ENCODE results near the gene NDUFC2. TPM values are rescaled to one million over a fixed set of nuclear protein-coding genes. Genes with fewer than 3 reads are reported as not detected.

Gene NDUFC2
- total and polyA plus RNA-seq, 2 experiments from 2014 or later = 122 to 711 TPM

DNA sequence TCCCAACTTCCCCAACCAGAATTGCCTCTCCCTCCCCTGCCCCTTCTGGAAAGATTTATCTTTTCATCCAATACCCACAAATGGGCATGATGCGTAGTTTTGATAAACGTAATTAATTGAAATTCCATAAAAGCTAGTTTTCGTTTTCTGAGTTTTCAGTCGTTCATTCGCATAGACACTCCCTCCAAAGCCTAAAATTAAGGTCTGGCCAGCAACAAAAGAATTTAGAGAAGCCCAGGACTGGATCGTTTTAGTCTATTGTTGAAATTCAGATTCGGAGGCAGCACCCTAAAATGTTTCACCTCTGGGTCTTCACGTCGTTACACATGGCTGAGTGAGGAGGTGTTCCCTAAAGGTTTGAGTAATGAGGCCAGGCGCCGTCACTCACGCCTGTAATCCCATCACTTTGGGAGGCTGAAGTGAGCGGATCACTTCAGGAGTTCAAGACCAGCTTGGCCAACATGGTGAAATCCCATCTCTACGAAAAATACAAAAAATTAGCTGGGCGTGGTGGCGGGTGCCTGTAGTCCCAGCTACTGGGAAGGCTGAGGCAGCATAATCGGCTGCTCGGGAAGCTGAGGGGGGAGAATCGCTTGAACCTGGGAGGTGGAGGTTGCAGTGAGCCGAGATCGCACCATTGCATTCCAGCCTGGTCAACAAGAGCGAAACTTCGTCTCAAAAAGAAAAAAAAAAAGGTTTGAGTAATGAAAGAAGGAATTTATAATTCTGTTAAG, 589 bp upstream of the NDUFC2 start:
- Histone ChIP-seq H4K20me1 (replicated peaks; ENCODE audit: insufficient read depth) (peaks cover 24% of the 10 kb centered on the region), H3F3A (replicated peaks; ENCODE audit: low read depth) (0 out of 2 replicates have a peak, but pooled peaks cover 8% of the 10 kb centered on the region), H3K4me2 (peak overlapping the region; percentile 100), H3K27me3 (ENCODE audit: insufficient read depth) (no peaks in the 10 kb centered on the region), H3K36me3 (ENCODE audit: insufficient read depth) (no peaks in the 10 kb centered on the region), H3K9me2 (ENCODE audit: insufficient read depth) (0 out of 2 replicates have a peak, but pooled peaks cover 4% of the 10 kb centered on the region), H3K79me2 (replicated peaks; ENCODE audit: insufficient read depth) (peaks cover 43% of the 10 kb centered on the region), H2AFZ (peak overlapping the region; percentile 92), H3K4me3 (peak overlapping the region; percentile 92), H3K27ac (ENCODE audit: low read depth) (peak overlapping the region; percentile 89), H3K4me1 (ENCODE audit: insufficient read depth) (peaks cover 3% of the 10 kb centered on the region; the same call in 1 of the 2 replicates)
- 0 out of 3 replicates have a peak, but pooled peaks cover 2% of the 10 kb centered on the region for H3K36me3 Mint-ChIP-seq (ENCODE audit: low read depth)
- ATAC-seq (no peak), DNase-seq (ENCODE audit: low spot score) (peak; percentile 8)
- H3K27me3 Mint-ChIP-seq (ENCODE audit: insufficient read depth, low read depth, poor library complexity) = no peaks in the 10 kb centered on the region
- H3K4me3 Mint-ChIP-seq = peak overlapping the region; percentile 92
- H3K9me3 Mint-ChIP-seq = no peaks in the 10 kb centered on the region
- H3K27ac Mint-ChIP-seq = peak overlapping the region; percentile 91
- TF ChIP-seq, protein P1, sequence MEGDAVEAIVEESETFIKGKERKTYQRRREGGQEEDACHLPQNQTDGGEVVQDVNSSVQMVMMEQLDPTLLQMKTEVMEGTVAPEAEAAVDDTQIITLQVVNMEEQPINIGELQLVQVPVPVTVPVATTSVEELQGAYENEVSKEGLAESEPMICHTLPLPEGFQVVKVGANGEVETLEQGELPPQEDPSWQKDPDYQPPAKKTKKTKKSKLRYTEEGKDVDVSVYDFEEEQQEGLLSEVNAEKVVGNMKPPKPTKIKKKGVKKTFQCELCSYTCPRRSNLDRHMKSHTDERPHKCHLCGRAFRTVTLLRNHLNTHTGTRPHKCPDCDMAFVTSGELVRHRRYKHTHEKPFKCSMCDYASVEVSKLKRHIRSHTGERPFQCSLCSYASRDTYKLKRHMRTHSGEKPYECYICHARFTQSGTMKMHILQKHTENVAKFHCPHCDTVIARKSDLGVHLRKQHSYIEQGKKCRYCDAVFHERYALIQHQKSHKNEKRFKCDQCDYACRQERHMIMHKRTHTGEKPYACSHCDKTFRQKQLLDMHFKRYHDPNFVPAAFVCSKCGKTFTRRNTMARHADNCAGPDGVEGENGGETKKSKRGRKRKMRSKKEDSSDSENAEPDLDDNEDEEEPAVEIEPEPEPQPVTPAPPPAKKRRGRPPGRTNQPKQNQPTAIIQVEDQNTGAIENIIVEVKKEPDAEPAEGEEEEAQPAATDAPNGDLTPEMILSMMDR (conservative IDR thresholded peaks at IDR 0.05; ENCODE audit: low read depth in 2 of 2) = no peak
- TF ChIP-seq, protein P2, sequence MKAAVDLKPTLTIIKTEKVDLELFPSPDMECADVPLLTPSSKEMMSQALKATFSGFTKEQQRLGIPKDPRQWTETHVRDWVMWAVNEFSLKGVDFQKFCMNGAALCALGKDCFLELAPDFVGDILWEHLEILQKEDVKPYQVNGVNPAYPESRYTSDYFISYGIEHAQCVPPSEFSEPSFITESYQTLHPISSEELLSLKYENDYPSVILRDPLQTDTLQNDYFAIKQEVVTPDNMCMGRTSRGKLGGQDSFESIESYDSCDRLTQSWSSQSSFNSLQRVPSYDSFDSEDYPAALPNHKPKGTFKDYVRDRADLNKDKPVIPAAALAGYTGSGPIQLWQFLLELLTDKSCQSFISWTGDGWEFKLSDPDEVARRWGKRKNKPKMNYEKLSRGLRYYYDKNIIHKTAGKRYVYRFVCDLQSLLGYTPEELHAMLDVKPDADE (IDR thresholded peaks at IDR 0.05) = no peak
- TF ChIP-seq STAT1 (IDR thresholded peaks at IDR 0.05; ENCODE audit: unreplicated experiment) (no peak), EZH2 (IDR thresholded peaks at IDR 0.05; ENCODE audit: low read depth, unreplicated experiment) (no peak), NANOG (IDR thresholded peaks at IDR 0.05; ENCODE audit: borderline replicate concordance) (no peak), ZNF331 (CRISPR knock-in tag; IDR thresholded peaks at IDR 0.05; ENCODE audit: low read depth) (no peak), JUNB (IDR thresholded peaks at IDR 0.05; ENCODE audit: unreplicated experiment) (no peak), EZH2phosphoT487 (IDR thresholded peaks at IDR 0.05; ENCODE audit: unreplicated experiment) (no peak), POLR2AphosphoS5 (IDR thresholded peaks at IDR 0.05; ENCODE audit: low read depth) (no peak), CREB1 (CRISPR knock-in tag; IDR thresholded peaks at IDR 0.05; ENCODE audit: low read depth) (no peak), ZNF114 (CRISPR knock-in tag; IDR thresholded peaks at IDR 0.05) (no peak)
- TF ChIP-seq, protein P3, sequence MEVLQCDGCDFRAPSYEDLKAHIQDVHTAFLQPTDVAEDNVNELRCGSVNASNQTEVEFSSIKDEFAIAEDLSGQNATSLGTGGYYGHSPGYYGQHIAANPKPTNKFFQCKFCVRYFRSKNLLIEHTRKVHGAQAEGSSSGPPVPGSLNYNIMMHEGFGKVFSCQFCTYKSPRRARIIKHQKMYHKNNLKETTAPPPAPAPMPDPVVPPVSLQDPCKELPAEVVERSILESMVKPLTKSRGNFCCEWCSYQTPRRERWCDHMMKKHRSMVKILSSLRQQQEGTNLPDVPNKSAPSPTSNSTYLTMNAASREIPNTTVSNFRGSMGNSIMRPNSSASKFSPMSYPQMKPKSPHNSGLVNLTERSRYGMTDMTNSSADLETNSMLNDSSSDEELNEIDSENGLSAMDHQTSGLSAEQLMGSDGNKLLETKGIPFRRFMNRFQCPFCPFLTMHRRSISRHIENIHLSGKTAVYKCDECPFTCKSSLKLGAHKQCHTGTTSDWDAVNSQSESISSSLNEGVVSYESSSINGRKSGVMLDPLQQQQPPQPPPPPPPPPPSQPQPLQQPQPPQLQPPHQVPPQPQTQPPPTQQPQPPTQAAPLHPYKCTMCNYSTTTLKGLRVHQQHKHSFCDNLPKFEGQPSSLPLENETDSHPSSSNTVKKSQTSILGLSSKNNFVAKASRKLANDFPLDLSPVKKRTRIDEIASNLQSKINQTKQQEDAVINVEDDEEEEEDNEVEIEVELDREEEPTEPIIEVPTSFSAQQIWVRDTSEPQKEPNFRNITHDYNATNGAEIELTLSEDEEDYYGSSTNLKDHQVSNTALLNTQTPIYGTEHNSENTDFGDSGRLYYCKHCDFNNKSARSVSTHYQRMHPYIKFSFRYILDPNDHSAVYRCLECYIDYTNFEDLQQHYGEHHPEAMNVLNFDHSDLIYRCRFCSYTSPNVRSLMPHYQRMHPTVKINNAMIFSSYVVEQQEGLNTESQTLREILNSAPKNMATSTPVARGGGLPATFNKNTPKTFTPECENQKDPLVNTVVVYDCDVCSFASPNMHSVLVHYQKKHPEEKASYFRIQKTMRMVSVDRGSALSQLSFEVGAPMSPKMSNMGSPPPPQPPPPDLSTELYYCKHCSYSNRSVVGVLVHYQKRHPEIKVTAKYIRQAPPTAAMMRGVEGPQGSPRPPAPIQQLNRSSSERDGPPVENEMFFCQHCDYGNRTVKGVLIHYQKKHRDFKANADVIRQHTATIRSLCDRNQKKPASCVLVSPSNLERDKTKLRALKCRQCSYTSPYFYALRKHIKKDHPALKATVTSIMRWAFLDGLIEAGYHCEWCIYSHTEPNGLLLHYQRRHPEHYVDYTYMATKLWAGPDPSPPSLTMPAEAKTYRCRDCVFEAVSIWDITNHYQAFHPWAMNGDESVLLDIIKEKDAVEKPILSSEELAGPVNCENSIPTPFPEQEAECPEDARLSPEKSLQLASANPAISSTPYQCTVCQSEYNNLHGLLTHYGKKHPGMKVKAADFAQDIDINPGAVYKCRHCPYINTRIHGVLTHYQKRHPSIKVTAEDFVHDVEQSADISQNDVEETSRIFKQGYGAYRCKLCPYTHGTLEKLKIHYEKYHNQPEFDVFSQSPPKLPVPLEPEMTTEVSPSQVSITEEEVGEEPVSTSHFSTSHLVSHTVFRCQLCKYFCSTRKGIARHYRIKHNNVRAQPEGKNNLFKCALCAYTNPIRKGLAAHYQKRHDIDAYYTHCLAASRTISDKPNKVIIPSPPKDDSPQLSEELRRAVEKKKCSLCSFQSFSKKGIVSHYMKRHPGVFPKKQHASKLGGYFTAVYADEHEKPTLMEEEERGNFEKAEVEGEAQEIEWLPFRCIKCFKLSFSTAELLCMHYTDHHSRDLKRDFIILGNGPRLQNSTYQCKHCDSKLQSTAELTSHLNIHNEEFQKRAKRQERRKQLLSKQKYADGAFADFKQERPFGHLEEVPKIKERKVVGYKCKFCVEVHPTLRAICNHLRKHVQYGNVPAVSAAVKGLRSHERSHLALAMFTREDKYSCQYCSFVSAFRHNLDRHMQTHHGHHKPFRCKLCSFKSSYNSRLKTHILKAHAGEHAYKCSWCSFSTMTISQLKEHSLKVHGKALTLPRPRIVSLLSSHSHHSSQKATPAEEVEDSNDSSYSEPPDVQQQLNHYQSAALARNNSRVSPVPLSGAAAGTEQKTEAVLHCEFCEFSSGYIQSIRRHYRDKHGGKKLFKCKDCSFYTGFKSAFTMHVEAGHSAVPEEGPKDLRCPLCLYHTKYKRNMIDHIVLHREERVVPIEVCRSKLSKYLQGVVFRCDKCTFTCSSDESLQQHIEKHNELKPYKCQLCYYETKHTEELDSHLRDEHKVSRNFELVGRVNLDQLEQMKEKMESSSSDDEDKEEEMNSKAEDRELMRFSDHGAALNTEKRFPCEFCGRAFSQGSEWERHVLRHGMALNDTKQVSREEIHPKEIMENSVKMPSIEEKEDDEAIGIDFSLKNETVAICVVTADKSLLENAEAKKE (CRISPR knock-in tag; IDR thresholded peaks at IDR 0.05) = no peak
- TF ChIP-seq, protein P4, sequence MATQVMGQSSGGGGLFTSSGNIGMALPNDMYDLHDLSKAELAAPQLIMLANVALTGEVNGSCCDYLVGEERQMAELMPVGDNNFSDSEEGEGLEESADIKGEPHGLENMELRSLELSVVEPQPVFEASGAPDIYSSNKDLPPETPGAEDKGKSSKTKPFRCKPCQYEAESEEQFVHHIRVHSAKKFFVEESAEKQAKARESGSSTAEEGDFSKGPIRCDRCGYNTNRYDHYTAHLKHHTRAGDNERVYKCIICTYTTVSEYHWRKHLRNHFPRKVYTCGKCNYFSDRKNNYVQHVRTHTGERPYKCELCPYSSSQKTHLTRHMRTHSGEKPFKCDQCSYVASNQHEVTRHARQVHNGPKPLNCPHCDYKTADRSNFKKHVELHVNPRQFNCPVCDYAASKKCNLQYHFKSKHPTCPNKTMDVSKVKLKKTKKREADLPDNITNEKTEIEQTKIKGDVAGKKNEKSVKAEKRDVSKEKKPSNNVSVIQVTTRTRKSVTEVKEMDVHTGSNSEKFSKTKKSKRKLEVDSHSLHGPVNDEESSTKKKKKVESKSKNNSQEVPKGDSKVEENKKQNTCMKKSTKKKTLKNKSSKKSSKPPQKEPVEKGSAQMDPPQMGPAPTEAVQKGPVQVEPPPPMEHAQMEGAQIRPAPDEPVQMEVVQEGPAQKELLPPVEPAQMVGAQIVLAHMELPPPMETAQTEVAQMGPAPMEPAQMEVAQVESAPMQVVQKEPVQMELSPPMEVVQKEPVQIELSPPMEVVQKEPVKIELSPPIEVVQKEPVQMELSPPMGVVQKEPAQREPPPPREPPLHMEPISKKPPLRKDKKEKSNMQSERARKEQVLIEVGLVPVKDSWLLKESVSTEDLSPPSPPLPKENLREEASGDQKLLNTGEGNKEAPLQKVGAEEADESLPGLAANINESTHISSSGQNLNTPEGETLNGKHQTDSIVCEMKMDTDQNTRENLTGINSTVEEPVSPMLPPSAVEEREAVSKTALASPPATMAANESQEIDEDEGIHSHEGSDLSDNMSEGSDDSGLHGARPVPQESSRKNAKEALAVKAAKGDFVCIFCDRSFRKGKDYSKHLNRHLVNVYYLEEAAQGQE (IDR thresholded peaks at IDR 0.05; ENCODE audit: unreplicated experiment) = no peak
- peaks cover 9% of the 10 kb centered on the region for H3K4me1 Mint-ChIP-seq
